Ectodermal cell (in vitro differentiated cells): ENCODE results near the gene MYL6.

Experiments
- H3K27ac ChIP-seq: 2 replicates; pipeline ENCODE4 v1.7.0; 2013; ENCODE audit warnings: mild to moderate bottlenecking, low read depth, low read length; ENCODE audit not compliant: insufficient read depth, poor library complexity, severe bottlenecking
- H3K27me3 ChIP-seq: 2 replicates; pipeline ENCODE4 v1.7.0; 2013; ENCODE audit warnings: mild to moderate bottlenecking, low read length; ENCODE audit not compliant: insufficient read depth, control insufficient read depth, poor library complexity, severe bottlenecking
- H3K36me3 ChIP-seq: one replicate; pipeline ENCODE4 v1.7.0; 2013; ENCODE audit warnings: low read length; ENCODE audit not compliant: control insufficient read depth, insufficient read depth
- H3K4me1 ChIP-seq: one replicate; pipeline ENCODE4 v1.7.0; 2013; ENCODE audit warnings: low read length; ENCODE audit not compliant: control insufficient read depth, insufficient read depth
- H3K4me3 ChIP-seq: 2 replicates; pipeline ENCODE4 v1.7.0; 2013; ENCODE audit warnings: low read depth, low read length, control low read depth; ENCODE audit not compliant: insufficient read depth
- H3K9me3 ChIP-seq: 2 replicates; pipeline ENCODE4 v1.7.0; 2013; ENCODE audit warnings: mild to moderate bottlenecking, low read length, moderate library complexity; ENCODE audit not compliant: control insufficient read depth
- WGBS, 2 experiments: methylation state at CpG; one replicate each; pipeline ENCODE4 v1.1.7; 2013; ENCODE audit warnings: missing lambda C conversion rate in 2 of 2; 5-methylcytosine and 5-hydroxymethylcytosine counted together

The MYL6 gene

DNA sequence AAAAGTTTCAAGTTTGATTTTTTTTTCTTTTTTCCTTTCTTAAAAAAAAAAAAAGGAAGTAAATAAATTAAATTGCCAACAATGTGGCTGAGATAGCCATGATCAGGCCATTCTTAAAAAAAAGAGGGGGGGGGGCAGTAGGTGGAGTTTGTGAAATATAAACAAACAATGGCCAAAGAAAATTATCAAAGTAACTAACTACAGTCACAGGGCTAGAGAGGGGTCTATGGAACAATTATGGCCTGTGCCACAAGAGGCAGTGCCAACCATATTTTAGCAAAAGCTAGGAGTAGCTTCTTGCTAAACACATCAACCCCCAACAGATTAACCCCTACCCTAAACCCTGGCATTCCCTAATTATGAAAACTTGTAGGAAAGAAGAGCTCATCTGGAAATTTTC lies 47.3 kb downstream of the MYL6 start:
- H3K4me3 ChIP-seq: no peak overlapping the region
- H3K27ac ChIP-seq: no peak overlapping the region
- no peaks in the 10 kb centered on the region for H3K4me1 ChIP-seq
- no peaks in the 10 kb centered on the region for H3K9me3 ChIP-seq
- H3K27me3 ChIP-seq: no peaks in the 10 kb centered on the region
- H3K36me3 ChIP-seq: peaks cover 51% of the 10 kb centered on the region

DNA sequence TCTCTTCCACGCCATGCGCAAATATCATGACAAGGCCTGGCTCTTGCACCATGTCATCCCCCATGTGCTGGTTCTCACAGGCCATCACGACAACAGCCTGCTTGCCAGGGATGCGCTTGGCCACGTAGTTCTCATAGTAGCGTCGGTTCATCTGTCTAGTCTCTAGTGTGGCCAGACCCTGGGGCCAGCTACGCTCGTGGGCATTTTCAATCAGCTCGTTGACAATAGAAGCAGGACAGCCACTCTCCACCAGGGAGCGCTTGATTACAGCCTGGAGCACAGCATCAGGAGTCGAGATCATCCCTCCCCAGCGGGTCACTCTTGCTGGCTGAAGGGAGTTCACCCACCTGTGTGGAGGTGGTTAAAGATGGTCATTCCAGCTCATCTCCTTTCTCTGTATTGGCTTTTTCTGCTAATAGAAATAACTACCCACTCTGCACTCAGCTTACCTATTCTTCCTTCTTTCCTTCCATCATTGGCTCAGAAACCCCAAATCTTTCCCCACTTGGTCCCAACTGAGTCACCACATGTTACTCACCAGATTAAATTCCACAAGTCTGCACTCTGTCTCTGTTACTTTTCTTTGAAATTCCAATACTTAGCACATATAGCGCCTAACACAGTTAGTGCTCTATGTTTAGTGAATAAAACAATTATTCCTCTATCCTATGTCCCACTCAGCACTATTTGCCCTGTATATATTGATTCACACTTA lies 48.5 kb downstream of the MYL6 start:
- peaks cover 55% of the 10 kb centered on the region for H3K36me3 ChIP-seq
- H3K4me3 ChIP-seq: no peak overlapping the region
- no peaks in the 10 kb centered on the region for H3K4me1 ChIP-seq
- WGBS, 2 experiments: 80 to 82% methylated on average over 14 of the region's 14 CpGs
- H3K9me3 ChIP-seq: no peaks in the 10 kb centered on the region
- H3K27me3 ChIP-seq: no peaks in the 10 kb centered on the region
- H3K27ac ChIP-seq: no peak overlapping the region

DNA sequence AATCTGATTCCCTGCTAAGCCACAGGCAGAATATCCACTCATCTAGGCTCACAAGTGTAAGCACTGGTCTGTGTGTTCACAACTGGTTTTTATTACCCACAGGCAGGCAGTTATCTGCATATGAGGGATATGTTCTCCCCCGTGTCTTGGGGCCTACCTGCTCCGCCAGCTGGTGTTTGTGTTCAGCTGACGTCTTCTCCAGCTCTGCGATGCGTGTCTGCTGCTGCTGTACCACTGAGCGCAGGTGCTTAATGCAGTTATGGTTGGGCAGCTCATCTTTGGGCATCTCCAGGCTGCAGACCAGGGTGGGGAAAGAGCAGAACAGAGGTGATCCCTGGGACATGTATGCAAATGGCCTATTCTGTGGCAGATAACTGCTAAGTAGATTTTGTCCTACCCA lies 49.8 kb downstream of the MYL6 start:
- no peaks in the 10 kb centered on the region for H3K9me3 ChIP-seq
- WGBS, 2 experiments: 96 to 98% methylated on average over 6 of the region's 6 CpGs
- H3K27me3 ChIP-seq: no peaks in the 10 kb centered on the region
- H3K36me3 ChIP-seq: peaks cover 65% of the 10 kb centered on the region
- H3K4me1 ChIP-seq: no peaks in the 10 kb centered on the region
- no peak overlapping the region for H3K27ac ChIP-seq
- H3K4me3 ChIP-seq: no peak overlapping the region
